Hepatic stellate cell (primary cell): Measurements from ENCODE around the gene ZKSCAN5.

Experiments
- DNase-seq: peaks from one replicate; pipeline ENCODE4 v3.0.0; 2011; ENCODE audit warnings: low spot score

The ZKSCAN5 gene

GRCh38 chr7:99504603-99505323 lies at the start of gene ZKSCAN5:
Gene ZKSCAN5 (plus strand): TSS chr7:99504662. CDS start chr7:99506045, 1,383 bp downstream.
- DNase-seq, result peak; percentile 99

DNA sequence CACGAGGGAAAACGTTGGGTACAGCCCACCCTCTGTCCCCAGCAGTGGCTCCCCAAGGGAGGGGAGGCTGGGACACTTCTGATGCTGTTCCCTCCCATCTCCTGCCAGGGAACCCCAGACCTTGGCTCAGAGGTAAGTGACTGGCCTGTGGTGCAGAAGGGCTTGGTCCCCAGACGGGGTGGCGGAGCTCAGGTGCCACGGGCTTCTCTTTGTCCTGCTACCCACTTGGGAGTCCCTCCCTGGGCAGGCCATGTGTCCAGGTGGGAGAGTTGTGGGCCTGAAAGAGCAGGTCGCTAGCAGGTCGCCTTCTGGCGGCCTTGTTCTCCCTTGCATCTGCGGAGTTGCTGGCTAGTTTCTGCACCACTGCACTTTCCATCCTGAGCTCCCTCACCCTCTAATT lies 48.6 kb upstream of the ZKSCAN5 start:
- no peak for DNase-seq

DNA sequence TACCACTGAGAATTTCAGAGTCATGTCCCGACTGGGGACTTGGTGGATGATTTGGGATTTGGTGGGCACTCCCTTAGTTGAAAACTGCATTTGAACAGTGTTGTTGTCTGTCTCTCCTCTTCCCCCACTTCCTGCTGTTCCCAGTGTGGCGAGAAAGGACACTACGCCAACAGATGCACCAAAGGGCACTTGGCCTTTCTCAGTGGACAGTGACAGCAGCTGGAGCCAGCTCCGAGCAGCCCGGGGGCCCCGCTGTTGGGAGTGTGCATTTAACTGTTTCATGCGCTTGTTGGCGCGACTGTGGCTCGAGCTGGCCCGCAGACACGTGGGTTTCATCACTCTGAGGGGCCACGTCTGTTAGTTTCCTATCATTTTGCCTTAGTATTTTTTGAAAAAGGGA lies 48.2 kb upstream of the ZKSCAN5 start:
- no peak for DNase-seq

DNA sequence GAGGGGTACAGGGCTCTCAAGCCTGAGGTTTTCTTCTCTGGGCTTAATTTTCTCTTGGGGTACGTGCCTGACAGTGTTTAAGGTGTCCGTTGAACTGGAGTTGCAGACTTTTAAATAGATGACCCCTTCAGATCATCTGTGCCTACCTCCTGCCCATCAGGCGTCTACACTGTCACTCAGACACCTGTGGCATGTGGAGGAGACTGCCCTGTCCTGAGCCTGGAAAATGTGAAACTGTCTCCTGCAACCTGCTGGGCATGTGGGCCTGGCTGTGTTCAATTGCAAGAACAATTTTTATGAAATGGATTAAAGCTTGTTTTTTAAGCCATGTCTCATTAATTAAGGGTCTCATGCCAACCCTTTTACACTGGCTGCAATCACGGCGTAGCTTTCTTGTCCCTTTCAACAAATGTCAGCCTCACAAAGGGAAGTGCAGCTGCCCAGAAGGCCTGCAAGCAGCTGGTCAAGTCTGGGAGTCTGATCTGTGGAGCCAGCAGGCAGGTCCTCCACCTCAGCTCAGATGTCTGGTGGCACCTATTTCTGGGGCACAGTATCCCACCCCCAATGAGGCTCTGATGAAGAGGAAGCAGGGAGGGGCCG lies 47.3 kb upstream of the ZKSCAN5 start:
- DNase-seq, result no peak

DNA sequence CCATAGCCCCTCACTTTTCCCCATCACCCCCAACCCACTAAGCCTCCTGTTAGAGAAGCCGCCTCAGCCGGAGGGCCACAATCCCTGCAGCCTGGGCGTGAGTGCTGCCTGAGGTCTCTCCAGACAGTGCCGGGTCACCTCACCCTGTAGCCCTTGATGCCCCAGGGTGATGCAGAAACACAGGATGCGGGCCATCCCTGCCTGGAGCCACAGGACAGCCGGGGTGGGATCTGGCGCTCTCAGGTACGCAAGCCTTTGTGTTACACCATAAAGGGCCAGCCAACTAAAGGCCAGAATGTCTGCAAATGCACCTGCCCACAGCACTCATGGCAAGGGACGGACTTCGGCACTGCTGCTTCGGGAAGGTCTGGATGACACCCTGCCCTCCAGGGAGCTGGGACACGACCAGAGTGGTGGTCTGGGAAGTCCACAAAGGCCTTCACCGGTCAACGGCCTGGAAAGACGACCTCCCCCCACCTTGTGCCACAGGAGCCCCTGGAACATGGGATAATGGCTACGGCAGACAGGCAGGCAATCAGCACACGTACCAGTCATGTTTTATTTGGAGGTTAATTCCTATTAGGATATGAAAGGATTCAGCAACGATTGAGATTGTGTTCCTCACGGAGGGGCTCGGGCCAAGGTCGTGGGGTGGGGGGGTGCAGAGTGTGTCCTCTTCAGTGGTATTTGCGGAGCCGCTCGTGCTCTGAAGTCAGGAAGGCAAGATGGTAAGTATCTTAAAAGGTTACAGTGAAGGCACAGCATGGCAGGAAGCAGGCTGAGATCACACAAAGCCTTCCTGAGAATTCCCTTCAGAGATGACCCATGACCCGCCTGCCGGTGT lies 46.6 kb upstream of the ZKSCAN5 start:
- no peak for DNase-seq

DNA sequence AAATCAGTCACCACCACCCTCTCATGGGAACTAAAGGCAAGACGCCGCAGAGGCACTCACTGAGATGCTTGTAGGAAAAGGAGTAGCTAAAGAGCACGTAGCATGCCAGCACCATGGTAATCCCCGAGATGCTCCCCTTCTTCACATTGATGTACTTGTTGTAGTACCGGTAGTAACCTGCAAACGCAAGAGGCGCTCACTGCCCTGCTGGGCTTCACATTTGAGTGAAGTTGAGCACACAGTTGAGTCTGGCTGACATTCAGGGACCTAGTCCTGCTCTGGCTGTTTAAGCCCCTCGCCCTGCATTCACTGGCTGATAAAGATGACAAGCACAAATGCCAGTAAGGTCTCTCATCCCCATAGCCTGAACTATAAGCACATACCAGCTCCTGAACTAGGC lies 45.4 kb upstream of the ZKSCAN5 start:
- DNase-seq, result no peak

DNA sequence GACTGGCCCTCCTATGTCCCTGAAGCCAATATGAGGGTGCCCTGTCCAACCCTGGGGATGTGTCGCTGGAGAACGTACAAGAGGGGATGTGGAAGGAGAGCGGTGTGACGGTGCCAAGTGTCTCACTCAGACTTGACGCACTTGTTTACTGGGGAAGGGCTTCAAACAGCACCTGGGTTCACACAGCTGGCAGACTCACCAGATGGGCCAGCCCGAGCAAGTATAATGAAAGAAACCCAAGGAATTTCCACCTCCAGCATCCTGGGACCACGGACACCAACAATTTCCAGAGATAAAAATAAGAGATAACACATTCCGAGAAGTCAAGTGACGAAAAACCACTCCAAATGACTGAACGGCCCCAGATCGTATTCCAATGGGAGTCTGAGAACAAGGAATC lies 43.8 kb upstream of the ZKSCAN5 start:
- DNase-seq, result no peak

DNA sequence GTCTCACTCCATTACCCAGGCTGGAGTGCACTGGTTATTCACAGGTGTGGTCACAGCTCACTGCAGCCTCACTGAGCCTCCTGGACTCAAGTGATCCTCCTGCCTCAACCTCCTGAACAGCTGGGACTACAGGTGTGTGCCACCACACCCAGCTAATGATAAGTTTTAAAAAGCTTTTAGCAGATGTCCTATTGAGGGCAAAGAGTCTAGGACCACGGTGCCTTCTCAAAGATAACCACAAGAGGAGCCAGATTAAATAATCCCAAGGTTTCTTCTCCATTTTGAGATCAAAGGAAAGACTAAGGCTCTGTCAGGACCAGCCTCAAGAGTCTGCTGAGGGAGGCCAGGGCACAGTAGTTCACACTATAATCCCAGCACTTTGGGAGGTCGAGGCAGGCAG lies 43.2 kb upstream of the ZKSCAN5 start:
- DNase-seq, result no peak

GRCh38 chr7:99465421-99465768 lies 39.1 kb upstream of the ZKSCAN5 start:
- DNase-seq, result no peak

DNA sequence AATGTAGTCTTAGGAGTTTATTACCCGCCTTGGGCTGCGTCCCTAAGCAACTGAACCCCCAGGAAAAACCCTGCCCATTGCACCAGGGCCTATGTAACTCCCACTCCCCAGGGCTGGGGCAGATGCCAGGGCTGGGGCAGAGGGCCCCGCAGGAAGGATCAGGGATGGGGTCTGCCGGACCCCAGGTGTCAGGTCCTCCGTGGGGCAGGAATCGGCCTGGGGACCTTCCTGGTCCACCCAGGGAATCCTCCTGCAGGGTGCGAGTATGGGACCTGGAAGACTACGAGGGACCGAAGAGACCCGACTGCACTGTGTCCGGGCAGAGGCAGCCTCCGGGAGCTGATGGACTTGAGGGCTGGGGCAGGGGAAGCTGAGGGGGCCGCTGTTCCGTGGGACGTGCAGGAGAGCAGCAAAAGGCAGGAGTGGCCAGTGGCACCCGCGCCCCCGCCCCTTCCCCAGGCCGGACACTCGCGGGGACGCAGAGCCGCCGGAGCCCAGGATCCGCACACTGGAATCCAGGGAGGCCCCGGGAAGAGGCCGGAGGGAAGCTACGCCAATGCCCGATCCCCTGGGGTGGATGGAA lies 36.0 kb upstream of the ZKSCAN5 start:
- no peak for DNase-seq

GRCh38 chr7:99469381-99470065 lies 34.9 kb upstream of the ZKSCAN5 start:
- DNase-seq, result no peak

DNA sequence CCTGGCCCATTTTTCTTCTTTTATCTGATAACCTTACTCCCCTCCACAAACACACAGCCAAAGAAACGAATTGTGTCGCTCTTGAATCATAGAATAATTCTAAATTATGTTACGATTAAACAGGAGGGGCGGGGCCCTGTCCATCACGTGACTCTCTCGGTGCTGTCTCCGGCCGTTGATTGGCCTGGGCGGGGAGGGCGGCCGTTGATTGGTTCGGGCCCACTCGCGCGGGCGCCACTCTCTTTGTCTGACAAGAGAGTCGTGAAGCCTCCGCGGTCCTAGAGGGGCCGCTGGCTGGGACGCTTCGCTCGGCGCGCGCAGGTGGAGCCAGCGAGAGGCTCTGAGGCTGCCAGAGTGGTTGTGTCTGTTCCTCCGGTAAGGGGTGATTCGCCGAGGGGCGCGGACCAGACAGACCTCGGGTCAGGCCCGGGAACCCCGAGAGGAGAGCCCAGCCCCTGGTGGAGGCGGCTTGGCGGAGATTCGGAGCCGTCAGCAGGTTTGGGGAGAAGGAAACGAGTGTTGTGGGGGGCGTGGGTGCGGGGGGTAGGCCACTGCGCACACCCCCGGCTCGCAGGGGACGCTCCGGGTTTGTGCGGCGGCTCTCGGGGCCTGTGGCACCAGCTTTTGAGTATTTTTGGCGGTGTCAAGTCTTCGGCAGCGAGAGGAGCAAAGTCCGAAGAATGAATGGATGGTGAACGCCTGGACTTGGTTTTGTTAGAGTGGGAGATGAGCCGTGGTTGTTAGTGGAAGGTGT lies 31.7 kb upstream of the ZKSCAN5 start, which contains the start of gene ZNF789:
TSS of gene ZNF789 (plus strand) at position 330 of the 754 bp plus-strand sequence. CDS start 3,567 bp downstream, outside the sequence.
- DNase-seq, result peak; percentile 100

DNA sequence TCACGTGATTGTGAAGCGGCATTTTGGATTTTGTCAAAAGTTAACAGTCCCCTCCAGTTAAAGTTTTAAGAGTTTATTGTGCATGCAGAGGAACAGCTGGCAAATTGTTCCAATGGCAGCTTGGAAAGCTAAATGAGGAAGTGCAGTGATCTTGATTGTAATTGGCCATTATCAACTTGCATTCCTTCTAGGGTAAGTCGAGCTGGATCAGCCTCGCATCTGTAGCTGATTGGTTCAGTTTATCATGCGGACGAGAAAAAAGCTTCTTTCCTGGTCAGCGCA lies 31.2 kb upstream of the ZKSCAN5 start:
- DNase-seq, result peak; percentile 84

GRCh38 chr7:99476107-99476506 lies 28.4 kb upstream of the ZKSCAN5 start:
- DNase-seq, result no peak

DNA sequence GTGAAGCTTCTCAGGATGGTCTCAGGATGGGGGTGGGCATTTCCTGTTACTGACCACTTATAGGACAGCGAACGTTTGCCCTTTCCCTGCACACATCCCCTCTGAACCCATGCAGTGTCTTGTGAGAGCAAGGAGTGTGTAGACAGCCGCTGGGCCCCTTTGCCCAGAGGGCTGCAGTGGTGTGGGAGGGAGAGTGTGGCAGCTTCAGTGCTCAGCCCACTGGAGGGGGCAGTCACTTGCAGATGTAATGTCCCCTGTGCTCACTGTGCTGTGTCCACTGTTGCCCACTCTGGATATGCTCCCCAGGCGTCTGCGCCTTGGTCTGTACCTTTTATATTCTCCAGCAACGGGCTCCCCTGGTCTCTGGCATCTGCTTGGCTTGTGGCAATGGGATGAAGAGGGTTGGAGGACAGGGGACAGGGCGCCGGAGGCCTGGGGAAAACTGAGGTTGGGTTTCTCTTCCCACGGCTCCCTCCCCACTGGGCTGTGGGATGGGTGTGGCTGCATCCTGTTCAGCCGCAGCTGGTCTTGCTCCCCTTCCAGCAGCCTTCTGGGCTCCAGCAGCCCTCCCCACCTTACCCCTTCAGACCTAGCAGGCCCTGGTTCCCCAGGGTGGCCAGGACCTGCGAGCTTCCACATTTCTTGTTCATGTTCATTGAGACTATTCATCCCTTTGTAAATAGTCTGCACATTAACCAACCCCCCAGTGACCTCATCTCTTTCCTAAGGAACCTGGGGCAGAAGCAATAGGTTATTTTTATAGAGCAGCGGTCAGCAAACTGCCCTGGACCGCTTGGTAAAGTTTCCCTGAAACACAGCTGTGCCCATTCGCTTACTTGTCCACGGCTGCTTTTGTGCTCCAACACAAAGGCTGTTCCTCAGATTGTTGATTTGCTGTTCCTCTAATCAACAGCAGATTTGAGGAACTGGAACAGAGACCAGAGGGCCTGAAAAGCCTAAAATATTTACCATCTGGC lies 25.7 kb upstream of the ZKSCAN5 start:
- no peak for DNase-seq

GRCh38 chr7:99485094-99485493 lies 19.4 kb upstream of the ZKSCAN5 start:
- no peak for DNase-seq

DNA sequence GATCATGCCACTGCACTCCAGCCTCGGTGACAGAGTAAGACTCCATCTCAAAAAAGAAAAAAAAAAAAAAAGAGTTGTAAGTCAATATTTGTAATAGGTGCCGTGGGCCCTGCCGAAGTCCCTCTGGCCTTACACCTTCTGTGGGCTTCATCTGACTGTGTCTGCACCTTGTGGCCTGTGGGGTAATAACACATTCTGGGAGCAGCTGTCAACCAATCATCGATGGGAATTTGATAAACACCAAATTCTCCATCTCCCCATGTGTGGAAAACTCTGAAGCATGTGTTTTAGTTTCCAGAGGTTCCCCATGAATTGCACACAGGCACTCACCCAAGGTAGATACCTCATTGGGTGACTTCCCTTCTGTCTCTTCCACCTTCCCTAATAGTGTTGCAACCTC lies 15.2 kb upstream of the ZKSCAN5 start:
- no peak for DNase-seq

- no peak for DNase-seq
These were observed 13.6 kb upstream of the ZKSCAN5 start for GRCh38 chr7:99490878-99491277.

GRCh38 chr7:99493823-99494222 lies 10.6 kb upstream of the ZKSCAN5 start:
- no peak for DNase-seq
